ENCODE results near the gene CDH23.
"Not testable (repeated sequence)": the region's sequence is repeated elsewhere in the genome, so short reads cannot be mapped to it uniquely, and the experiment has no call there.

CDH23 gene

DNA sequence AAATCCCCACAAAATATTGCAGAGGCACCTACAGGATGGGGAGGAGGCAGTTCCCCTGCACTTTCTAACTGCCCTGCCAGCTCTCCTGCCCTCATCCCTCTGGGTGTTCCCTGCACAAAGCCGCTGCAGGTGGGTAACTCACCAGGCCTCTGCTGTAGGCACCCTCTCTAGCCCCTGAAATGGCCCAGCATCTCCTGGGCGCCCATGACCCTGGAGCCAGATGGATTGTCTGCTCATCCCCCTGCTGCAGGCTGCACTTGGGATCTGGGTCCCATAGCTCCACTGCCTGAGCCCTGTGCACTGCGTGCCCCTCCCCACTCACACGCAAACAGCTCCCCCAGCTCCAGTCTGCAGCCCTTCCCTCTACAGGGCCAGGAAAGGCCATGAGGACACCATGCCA, 192.0 kb downstream of the CDH23 start:
- no peak for DNase-seq

DNA sequence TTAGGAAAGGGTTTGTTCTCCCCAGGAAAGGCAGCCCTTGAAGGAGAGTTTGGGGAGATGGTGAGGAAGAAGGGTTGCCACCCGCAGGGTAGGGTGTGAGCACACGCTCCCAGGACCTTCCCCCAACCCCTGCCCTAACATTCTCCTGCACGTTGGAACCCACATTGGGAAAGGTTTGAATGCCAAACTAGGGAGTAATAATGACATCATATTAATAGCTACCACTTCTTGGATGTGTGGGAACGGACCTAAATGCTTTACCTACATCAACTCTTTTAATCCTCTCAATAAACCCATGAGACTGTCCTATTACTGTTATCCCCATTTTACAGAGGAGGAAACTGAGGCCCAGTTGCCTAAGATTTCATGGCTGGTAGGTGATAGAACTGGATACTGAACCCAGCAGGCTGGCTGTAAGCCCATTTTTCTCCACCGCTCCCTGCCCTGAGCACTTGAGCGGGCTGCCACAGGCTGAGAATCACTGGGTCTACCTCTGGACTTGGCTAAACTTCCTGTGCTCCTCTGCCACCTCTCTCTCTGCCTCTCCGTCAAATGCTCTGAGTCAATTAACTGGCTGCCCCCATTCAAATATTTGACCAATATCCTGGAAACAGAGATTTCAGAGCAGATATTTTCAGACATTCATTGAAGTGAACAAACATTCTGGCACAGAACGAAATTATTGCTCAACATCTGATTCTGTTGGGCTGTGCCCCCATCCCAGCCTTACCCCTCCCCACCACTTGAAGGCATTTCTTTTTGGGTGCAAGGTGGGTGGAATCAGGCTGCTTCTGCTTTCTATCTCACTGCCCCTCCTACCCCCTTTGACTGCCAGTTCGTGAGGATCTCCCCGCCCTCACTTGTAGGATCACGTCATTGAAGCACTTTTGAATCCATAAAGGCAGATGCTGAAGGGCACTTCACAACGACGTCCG, 193.2 kb downstream of the CDH23 start:
- DNase-seq = no peak

DNA sequence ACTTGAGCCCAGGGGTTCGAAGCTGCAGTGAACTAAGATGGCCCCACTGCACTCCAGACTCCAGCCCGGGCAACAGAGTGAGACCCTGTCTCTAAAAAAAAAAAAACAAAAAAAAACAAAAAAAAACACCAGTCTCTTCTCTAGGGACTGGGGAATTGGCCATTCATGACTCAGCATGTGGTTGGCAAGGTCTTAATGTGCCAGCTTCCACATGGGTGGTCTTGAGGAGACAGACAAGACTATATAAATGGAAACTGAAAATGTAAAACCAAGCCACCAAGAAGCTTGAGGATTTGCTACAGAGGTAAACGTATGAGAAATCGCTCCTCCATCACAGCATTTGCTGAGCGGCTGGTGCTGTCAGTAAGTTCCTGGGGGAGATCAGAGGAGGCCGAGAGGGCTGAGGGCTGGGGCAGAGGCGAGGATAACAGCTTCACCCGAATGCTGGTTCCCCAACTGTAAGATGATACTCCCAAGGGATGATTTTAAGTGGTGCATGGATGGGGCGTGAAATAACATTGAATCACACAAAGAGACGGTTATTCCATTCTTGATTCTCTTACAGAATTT, 194.1 kb downstream of the CDH23 start:
- no peak for DNase-seq

DNA sequence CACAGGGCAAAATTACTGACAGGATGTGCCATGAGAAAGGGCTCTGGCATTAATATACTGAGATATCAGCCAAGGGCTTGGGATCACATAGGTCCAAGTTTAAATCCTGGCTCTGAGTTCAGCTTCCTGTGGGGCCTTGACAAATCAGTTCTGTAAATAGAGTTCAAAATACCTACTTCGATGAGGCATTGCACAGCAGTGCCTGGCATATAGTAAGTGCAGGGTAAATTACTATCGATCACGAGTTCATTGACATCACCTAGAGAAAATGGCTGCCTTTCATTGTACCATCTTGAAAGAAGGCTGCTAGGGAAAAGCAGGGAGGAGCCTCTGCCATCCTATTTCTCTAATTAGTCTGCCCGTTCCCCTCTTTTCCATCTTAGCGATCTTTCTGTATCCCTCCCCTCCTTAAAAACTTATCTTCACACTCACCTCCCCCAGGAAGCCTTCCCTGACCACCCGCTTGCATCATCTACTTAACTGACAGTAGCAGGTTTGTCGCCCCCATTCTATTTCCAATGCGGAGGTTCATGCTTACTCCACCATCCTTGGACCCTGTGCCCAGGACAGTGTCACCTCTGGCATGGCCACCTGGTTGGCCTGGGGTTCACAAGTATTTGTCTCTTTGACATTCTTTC, 198.3 kb downstream of the CDH23 start:
- DNase-seq = no peak

DNA sequence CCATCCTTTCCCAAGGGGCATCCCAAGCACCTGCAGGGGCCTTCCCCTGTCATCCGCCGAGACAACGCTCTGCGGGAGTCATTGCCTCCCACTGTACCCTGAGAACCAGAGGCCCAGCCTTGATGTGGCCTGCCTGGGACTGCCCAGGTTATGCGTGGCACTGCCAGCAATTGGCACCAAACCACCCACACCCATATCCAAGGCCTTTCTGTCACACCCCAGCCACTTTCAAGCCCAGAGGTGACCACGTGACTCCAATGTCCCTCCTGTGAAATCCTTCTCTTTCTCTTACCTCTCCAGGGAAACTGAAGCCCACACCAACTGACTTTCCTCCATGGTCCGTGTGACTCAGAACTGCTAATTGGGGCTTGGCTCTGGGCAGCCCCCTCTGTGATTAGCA, 198.9 kb downstream of the CDH23 start:
- DNase-seq = no peak

DNA sequence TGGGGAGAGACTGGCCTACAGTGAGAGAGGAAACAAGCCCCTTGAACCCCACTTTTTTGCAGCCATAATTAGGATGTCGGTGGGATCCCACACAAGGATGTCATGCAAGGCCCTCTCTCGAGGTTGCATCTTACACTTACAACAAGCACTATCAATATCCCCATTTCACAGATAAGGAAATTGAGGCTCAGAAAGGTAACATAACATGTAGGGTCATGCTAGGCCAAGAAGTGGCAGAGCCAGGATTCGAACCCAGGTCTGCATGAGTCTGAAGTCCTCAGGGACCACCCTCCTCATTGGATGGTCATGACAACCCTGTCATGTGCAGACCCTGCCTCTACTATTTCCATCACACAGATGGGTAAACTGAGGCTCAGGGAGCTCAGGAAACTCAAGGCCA, 199.4 kb downstream of the CDH23 start:
- no peak for DNase-seq

DNA sequence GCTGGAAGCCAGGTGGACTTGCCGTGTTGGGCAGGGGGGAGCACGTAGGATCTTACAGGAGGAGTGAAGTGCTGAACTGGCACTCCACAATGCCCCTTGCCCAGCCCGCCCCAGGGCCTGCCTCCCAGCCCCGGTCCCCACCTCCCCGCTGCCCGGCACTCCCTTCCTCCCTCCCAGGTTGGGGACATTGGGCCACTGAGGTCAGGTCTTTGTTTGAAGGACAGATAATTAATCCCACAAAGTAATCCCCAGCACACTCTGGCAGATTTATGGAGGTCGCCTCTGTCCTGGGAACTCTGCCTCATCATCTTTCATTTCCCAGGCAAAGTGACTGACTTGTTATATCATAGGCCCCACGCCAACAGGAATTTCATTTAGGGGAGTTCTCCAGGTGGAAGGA, 200.0 kb downstream of the CDH23 start:
- no peak for DNase-seq

DNA sequence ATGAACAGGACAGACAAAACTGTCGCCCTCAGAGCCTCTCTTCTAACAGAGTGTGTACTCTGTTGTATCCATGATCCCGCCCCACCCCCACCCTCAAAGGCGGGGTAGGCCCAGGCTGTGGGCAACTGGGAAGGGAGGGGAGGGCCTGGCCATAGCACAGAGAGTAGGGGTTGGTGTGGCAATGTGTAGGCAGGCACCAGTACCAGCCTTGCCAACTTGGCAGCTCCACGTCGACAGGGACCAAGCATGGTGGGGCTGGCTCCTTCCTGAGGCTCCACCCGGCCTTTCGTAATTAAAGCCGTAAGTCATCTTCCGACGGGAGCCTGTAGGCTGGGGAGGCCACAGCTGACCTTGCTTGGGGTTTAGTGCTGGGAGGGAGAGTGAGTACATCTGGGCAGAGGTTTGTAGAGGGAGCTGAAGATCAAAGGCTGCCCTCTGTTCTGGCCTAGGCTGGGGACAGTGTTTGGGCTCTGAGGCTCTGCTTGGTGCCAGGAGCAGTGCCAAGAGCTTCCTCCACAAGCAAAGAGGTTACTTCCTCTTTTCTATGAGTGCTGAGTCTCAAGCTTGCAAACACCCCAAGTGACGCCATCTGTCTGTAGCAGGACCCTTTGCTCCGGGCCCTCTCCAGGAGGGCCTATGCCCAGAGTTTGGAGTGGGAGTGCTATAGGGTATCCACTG, 201.2 kb downstream of the CDH23 start:
- no peak for DNase-seq

DNA sequence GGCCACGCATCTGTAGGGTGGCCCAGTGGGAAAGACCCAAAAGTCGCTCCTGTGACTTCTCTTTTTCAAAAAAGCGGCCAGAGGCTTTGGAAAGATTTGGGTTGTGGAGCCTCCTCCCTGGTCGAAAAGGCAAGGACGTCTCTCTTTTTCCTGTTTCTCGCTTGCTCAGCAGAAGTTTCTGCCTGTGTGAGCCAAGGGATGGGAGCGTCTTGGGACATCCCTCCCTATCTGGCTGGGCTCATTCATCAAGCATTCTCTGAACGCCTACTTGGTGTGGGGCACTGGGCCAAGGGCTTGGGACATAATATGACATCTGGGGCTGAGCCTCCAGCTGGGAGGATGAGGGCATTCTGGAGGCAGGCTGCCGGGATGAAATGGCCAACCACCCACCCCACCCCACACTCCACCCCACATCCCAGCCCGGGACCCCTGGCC, 201.9 kb downstream of the CDH23 start:
- peak; percentile 76 for DNase-seq

DNA sequence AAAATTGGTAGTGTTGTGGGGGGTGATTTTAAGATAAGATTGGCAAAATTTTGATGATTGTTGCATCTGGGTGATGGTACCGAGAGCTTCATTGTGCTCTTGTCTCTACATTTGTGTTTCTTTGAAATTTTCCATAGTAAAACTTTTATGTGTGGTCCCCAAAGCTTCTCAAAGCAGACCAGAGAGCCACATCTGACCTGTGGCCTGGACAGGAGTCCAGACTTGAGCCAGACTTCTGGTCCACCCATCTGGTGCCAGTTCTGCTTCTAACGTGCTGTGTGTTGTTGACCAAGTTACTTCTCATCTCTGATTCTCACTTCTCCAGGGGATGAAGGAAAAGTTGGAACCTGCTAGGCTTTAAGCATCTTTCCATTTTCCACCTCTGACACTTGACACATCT, 202.8 kb downstream of the CDH23 start:
- DNase-seq = no peak

DNA sequence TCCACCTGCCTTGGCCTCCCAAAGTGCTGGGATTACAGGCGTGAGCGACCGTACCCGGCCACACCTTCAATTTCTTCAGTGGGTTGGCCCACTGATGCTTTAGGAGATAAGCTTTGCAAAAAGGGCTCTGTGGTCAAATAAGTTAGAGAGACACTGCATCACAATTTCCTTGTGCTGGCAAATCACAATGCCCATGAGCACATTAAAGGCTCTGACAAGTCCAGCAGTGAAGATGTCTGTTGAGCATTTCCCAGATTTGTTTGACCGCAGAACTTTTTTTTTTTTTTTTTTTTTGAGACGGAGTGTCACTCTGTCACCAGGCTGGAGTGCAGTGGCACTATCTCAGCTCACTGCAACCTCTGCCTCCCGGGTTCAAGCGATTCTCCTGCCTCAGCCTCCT, 203.5 kb downstream of the CDH23 start:
- DNase-seq = not testable (repeated sequence)

DNA sequence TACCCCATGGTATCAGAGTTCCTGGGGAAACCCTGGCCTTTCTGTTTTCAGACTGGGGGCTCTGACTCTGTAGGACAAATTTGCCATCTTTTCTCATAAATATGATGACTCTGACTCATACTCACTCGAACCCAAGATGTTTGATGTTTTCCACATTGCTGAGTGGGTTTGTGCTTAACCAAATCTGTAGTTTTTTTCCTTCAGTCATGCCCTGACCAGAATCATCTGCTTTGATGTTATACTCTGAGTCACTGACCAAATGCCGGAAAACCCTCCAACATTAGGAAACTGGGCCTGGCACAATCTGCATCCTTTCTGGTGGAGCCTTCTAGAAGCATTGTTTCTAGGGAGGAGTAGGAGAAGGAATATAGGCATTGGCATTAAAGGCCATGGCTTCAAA, 204.1 kb downstream of the CDH23 start:
- no peak for DNase-seq

DNA sequence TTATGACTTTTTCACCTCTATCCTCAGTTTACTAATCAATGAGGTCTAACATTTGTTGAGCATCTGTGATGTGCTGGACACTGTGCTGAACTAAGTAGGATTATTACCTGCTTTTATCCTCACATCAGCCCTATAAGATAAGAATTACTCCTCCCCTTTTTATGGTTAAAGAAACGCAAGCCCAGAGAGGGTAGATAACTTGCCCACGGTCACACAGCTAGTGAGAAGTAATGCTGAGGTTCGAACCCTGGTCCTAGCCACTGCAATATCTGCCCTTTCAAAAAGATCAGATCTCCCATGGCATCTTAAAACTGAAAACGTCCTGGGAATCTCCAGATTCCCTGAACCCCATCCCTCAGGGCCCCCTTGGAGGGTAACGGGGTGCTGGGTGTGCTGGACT, 204.6 kb downstream of the CDH23 start:
- DNase-seq = no peak

DNA sequence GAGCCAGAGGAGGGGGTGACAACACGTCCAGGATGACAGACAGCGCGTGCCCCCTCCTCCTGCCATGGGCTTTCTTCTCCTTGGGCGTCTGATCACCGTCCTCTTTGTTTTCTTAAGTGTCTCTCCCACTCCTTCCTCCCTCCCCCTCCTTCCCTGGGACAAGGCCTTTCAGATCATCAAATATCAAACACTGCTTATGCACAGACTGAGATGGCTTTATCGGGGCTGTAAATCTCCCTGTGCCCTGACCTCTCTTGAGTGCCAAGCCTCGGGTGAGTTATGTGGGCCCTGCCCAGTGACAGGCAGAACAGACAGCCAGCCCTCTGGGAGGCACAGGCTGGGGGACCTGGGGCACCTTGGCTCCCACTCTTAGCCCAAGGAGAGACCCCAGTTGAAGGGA, 206.4 kb downstream of the CDH23 start:
- DNase-seq = no peak

DNA sequence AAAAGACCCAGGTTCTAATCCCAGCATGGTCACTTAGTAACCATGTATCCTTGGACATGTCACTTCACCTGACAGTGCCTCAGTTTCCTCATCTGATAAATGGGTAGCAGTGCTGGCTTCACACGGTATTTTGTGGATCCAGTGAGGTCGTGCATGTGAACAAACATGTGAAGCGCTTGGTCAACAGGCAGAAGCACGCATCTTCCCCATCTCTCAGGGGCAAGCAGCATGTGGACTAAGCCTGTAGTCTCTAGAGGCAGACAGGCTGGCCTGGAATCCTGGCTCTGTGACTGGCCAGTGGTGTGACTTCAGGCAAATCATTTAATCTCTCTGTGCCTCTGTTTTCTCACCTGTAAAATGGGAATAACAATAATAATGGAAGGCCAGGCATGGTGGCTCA, 207.0 kb downstream of the CDH23 start:
- no peak for DNase-seq

DNA sequence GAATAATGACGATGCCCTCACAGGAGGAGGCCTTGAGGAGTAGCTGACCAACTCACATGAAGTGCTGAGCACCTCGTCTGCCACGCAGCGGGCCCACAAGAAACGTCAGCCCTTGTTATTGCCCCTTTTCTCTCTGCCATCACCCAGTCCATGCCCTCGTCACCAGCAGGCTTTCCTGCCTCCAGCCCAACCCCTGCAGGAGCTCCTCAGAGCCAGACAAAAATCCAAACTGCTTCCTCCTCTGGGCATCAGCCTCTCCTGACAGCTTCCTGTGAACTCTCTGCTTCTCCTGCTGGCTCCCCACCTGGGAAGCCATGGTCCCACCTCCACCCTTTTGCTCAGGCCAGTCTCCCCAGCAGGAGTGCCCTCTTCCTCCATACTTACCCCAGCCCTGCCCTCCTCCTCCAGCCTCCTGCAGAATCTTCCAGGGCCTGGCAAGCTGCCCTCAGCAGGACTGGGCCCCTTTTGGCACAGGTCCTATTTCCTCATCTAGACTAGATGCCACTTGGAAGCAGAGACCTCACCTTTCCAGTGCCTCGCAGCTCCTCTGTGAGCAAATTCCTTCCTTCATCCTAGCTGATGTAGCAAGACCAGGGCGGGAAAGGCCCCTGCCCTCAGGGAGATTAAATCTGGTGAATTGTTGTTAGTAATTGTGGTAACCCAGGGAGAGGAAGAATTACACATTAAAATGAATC, 207.8 kb downstream of the CDH23 start:
- no peak for DNase-seq

DNA sequence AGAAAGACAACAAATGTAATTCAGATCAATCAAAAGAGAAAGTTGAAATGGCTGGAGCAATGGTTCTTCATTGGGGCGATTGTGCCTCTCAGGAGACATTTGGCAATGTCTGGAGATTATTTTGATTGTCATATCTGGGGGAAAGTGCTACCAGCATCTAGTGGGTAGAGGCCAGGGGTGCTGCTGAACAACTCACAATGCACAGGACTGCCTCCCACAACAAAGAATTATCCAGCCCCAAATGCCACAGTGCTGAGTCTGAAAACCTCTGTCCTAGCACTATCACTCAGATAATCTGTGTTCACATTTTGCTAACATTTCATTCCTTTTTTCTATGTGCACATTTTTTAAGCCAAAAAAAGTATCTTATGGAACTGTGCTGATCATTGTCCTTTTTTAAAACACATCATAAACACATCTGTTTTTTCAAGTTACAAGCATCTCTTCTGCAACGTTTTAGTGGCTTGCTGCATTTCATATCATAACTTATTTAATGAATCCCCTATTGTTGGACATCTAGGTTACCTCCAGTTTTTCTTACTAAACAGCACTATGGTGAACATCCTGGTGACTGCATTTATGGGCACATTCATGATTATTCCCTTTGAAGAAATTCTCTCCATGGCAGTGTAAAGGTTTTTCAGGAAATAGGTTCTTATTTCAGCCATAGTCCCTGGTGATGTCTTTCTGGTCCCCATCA, 208.7 kb downstream of the CDH23 start:
- no peak for DNase-seq

DNA sequence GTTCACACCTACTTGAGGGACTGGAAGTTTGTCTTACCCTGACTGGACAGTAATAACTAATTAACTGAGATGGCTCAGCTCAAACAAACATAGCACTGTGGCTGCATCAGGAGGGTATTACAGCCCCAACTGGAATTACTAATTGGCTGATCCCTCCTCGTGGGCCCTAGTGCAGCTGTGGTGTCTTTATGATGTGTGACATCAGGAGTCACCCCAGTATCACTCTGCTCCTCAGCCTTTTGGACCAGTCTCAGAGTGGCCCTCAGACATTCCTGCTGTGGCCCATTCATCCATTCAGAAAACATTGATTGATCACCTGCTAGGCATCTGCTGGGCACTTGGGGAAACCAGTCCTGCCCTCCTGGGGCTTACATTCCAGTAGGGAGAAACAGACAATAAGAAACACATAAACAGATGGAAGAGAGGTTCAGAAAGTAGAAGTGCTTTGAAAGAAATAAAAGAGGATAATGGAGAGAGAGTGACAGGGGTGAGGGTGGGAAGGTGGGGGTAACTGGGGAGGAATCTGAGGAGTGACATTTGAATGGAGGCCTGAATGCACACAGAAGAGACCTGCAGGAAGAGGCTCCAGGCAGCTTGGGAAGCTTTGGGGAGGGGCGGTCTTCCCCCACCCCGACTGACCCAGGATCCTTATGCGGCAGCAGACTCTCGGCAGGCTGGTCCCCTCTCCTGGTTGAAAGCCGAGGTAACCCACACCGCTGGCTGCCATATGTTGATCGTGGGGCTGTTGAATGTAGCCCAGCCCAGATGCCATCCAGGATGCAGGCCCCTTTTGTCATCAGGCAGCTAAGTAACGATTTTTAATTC, 209.7 kb downstream of the CDH23 start:
- no peak for DNase-seq

DNA sequence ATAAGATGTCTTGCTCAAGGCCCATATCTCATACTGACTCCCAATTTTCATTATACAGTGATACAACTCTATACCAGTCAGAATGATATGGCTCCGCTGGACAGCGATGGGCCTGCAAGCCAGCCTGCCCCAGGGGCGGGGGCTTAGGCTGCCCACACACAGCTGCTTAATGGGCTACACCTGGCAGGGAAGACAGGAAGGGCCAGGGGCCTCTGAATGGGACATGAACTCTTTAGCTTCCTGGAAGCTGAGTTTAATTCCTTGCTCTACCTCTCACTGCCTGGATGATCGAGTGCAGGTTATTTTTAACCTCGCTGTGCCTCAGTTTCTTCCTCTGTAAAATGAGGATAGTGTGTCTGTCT, 210.3 kb downstream of the CDH23 start:
- DNase-seq = no peak

DNA sequence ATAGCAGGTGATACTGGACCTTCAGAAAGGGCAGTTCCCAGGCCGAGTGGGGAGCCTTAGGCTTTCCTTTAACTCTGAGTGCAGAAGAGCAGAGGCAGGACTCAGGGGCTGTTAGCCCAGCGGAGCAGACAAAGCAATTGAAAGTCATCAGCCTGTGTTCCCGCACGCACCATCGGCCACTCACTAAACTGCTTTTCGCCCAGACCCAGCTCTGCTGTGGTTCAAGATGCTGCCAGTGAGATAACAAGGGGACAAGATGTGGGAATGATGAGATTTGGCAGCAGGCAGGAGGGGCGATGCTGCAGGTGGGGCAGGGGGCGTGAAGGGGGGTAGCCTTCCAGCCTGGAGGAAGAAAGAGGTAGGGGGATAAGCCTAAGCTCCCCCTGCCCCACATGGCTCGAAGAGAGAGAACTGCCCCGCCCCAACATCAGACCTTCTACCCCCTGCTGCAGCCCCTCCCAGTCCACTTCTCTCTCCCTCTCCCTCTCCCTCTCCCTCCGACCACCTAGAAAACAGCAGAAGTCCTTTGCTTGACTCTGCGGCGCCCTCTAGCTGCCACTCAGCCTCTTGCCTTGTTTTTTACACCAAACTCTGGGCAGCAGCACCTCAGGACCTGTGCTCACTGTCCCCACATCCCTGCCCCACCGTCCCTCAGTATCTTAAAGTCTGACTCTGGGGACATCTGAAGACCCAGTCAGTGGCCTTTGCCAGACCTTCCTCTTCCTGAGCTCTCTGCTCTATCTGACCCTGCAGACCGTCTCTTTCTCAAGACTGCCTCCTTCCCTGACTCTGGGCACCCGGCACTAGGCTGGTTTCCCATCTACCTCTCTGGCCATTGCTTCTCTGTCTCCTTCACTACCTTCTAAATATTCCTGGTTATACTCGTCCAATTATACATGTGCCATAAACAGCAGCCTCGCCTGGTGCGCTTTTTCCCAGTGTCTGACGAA, 212.4 kb downstream of the CDH23 start:
- peak; percentile 84 for DNase-seq

All from right hindlimb (tissue), 1 donor.